EL (cell line): ENCODE measurements around the gene GALNTL6.
A peak's percentile ranks its signal among the peaks of the same experiment; 100 is the strongest.
"Not testable (repeated sequence)": the region's sequence is repeated elsewhere in the genome, so short reads cannot be mapped to it uniquely, and the experiment has no call there.

Experiments
- DNase-seq: peaks from one replicate; pipeline ENCODE4 v3.0.0-alpha.2; 2016

Gene GALNTL6

GRCh38 chr4:172895699-172896098 lies 1082.5 kb downstream of the GALNTL6 start:
- no peak for DNase-seq

GRCh38 chr4:172897046-172897445 lies 1083.8 kb downstream of the GALNTL6 start:
- DNase-seq: no peak

DNA sequence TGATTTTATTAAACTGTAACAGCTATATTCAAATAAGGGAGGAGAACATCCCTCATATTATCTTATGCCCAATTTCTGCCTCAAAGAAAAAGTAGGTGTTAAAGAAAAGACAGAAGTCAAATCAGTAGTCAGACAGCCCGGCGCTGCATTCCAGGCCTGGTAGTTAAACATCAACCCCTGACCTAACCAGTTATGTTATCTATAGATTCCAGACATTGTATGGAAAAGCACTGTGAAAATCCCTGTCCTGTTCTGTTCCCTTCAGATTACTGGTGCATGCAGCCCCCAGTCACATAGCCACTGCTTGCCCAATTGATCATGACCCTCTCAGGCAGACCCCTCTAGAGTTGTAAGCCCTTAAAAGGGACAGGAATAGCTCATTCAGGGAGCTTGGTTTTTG lies 1085.5 kb downstream of the GALNTL6 start:
- DNase-seq: no peak

- no peak for DNase-seq
These were observed 1086.7 kb downstream of the GALNTL6 start for GRCh38 chr4:172899861-172900260.

DNA sequence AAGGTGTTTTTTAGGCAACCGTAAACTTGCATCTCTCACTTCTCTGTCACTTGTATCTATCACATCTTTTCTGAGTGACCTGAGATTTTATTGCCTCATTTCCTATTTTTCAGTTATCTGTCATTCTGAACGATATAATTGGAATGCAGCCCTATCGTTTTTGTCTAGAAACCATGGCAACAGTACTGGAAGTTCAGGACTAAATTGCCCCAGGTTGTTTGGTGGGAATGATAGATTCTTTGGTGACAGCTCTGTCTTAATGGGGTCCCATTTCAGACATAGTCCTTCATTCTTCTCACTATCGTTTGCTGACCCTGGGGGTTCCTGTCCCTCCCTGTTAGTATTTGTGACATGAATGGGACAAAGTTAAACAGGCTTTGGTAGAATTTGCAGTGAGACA lies 1087.7 kb downstream of the GALNTL6 start:
- DNase-seq: no peak

- not testable (repeated sequence) for DNase-seq
These were observed 1099.3 kb downstream of the GALNTL6 start for GRCh38 chr4:172912468-172912867.

- DNase-seq: not testable (repeated sequence)
These were observed 1104.2 kb downstream of the GALNTL6 start for GRCh38 chr4:172917403-172917802.

DNA sequence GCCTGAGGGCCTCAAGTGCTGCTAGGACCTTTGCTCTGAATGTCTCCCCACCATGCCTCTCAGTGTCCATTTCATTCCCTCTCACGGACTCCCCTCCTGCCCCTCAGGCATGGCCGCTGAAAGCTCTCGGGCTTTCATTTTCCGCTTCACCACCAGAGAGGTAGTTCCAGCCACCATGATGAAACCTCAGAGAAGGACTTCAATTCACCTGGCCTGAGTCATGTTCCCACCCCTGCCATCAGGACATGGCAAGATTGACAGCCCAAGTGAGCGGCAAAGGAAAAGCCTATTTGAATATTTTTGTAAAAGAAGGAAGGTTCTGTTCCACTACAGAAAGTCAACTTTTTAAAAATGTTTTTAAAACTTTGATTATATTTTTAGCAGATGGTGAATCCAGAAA lies 1106.1 kb downstream of the GALNTL6 start:
- no peak for DNase-seq

DNA sequence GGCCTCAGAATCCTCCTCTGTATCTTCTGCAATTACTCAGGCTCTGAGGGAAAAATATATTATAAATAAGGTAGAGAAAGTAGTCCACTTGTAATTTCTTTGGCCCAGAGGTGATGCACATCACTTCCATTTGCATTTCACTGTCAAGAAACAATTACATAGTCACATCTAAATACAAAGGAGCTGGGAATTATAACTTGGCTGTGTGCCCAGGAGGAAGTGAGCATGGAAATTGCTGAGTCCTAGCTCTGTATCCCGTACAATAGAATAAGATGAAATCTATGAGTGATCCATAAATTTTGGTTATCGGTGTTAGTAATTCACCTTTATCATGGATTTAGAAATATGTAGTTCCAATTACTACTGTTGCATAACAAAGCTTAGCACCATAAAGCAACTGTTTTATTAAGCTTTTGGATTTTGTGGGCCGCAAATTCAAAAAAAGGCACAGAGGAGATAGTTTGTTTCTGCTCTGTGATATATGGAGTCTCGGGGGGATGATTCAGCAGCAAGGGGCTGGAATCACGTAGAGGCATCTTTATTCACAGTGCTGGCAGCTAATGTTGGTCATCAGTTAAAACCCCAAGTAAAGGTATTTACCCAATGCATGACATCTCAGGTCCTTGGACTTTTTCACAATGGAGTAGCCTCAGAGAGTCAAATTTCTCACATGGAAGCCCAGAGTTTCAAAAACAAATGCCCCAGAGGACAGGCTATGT lies 1114.1 kb downstream of the GALNTL6 start:
- DNase-seq: no peak

- no peak for DNase-seq
These were observed 1115.1 kb downstream of the GALNTL6 start for GRCh38 chr4:172928347-172928746.

DNA sequence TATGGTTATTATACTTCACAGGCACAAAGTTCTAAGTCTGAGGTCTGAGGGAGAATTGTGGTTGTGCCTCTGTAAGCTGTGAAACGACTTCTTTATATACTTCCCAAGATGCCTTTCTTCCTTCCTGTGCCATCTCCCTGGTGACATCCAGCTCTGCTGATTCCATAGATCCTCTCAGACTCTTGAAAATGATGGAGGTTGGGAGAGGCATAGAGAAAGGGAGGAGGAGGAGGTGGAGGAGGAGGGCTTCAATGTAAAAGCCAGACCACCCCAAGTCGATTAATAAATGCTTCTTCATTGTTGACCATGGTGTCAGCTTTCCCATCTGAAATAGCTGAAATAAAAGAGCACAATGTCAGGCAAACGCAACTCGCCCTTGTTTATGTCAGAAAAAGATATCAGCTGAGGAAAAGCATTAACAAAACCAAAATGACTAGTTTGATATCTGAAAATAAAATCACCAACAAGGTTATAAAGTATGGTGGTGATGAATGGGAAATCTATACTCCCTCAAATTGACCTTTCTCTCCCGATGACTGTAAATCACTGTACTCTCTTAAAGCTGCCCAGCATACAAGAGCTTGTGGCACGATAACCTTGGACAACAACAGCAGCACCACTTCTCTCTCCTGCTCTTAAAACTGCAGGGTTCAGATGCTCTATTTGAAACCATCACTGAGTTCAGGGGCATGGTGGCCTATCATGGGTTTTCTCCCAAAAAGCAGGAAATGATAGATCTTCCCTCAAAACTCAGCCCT lies 1125.0 kb downstream of the GALNTL6 start:
- no peak for DNase-seq

DNA sequence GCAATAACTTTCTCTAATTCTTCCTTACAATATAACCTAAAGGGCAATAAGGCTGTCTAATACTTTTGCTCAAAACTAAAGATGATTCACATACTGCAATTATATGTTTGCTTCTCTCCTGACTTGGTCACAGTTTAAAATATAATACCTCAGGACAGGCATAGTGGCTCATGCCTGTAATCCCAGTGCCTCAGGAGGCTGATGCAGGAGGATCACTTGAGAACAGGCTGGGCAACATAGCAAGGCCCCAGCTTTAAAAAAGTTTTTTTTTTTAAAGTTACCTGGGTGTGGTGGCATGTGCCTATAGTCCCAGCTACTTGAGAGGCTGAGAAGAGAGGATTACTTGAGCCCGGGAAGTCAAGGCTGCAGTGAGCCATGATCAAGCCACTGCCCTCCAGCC lies 1125.7 kb downstream of the GALNTL6 start:
- DNase-seq: no peak

- no peak for DNase-seq
These were observed 1129.6 kb downstream of the GALNTL6 start for GRCh38 chr4:172942840-172943239.

- DNase-seq: no peak
These were observed 1132.4 kb downstream of the GALNTL6 start for GRCh38 chr4:172945611-172946010.

GRCh38 chr4:172946503-172946902 lies 1133.3 kb downstream of the GALNTL6 start:
- DNase-seq: no peak

DNA sequence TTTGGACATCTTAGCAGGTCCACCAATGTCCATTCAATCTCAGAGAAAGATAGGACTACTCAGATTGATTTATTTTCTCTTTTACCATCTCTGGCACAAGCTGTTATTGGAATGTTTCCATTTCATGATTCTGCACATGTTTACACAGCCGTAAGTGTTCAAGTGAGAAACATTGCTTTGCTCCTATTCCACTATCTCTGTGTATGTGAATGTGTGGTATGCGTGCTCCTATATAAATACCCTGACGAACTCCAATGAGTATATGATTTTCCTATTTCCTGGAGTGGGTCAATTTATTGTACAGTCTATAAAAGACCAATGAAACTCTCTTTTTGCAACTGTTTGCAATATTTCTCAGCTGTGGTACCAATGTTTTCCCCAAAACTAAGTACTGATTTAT lies 1134.4 kb downstream of the GALNTL6 start:
- no peak for DNase-seq

GRCh38 chr4:172950990-172951389 lies 1137.8 kb downstream of the GALNTL6 start:
- DNase-seq: no peak

GRCh38 chr4:172951679-172952451 lies 1138.7 kb downstream of the GALNTL6 start:
- no peak for DNase-seq

DNA sequence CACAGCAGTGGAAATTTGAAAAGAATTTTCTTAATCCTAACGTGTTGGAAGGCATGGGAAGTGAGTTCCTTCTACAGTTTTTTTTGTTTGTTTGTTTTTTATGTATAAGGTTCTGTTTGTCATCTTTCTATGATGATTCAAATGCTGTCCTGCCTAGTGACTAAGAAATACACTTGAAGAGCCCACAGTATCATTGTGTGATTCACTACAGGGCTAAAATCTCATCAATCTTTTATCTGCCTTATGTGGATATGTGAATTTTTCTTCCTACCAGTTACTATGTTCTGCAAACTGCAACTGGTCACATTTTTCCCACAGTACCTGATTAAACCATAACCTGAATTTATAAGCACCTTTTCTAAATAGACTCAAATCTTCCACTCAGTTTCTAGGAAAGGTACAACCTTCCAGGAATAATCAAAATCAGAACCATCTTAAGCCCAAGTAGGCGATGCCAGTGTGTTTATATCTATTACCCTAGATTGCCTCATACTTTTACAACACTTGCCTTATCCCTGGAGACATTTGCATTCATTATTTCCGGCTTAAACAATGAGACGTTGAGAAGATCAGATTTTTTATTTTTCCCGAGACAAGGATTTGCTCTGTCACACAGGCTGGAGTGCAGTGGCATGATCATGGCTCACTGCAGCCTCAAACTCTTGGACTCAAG lies 1140.8 kb downstream of the GALNTL6 start:
- DNase-seq: no peak

DNA sequence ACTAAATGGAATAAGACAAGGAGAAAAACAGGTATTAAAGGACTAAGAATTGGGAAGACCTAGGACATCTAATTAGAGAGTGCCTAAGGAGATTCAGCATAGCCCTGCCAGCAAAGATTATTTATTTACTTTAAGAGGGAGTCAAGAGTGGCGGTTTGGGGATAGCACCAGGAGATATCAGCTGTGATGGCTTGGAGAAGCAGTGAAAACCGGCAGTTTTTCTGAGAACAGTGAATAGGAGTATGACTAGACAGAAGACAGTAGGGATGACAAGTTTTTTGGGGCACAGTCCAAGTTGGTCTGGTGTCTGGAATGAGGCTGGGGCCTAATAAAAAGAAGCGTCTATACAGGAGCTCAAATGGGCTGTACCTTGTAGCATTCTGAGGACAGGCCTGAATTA lies 1143.1 kb downstream of the GALNTL6 start:
- DNase-seq: not testable (repeated sequence)

GRCh38 chr4:172957216-172957615 lies 1144.0 kb downstream of the GALNTL6 start:
- DNase-seq: no peak

DNA sequence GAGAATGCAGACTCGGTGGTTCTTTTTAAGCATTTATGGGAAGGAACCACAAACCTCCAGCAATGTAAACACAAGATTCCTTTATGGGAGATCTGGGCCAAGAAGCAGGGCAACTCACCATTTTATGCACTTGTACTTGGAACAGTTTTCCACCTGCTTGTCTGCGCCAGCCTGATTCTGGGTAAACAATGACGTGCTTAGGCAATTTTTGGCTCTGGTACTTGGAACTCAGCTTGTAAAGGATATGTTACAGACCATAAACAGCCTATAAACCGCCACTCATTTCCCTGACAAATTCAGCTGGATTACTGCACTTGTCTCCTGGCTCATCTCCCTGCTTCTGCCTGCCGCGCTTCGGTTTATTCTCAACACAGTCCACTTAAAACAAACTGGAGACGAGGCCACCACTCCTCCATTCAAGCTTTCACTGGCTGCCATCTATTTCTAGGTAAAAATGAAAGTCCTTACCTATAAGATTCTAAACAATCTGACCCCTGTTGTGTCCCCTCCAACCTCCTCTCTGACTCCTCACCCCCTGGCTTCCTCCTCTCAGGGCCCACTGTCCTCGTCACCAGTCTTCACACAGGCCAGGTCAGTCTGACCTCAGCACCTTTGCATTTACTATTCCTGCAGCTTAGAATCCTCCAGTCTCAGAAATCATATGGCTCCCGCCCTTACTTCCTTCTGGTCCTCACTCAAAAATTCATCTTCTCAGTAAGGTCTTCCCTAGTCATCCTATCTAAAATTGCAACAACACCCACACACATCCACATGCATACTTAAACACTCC lies 1149.6 kb downstream of the GALNTL6 start:
- peak; percentile 34 for DNase-seq
